ENCODE measurements around the gene NCOA5. TPM values are rescaled to one million over a fixed set of nuclear protein-coding genes. Genes with fewer than 3 reads are reported as not detected.

The NCOA5 gene
- total and polyA plus RNA-seq, 2 donors from 2014 or later = 15.4 to 28.3 TPM

DNA sequence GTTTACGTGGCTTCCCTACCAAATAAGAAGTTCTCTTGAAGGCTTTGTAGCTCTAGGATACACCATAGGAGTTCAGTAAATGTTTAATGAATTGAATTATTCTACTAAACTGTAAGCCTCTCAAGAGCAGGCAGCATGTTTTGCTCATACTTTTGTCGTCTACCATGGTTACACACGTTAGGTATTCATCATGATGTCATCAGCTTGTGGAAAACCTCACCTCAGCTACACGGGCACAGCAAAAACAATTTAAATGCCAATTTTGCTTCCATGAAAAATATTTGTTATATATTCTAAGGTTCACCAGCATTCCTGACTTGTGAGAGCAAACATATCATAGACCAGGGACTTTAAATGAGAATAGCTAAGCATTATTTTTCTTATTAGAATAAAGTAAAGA, 16.7 kb downstream of the NCOA5 start:
- H3K36me3 ChIP-seq (ENCODE audit: control insufficient read depth in 2 of 3, insufficient read depth in 3 of 3, low read length in 3 of 3) = peaks cover 5 to 35% (median 29%) of the 10 kb centered on the region in 3 donors
- no peak for FAIRE-seq

DNA sequence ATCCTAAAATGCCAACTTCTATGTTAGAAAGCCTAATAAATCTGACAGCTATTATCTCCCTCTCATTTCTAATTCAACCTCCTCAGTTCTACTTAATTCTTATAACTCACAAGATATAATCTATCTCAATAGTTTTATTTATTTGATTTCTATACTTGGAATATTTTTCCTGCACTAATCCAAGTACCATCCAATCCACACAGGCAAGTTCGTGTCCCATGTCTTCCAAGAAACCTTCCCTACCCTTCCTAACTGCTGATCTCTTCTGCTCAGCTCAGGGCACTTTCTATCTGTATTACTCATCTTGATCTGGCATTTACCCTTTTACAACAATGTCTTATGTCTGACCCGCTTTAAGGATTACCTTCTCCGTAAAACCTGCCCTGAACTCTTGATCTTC, 18.2 kb downstream of the NCOA5 start:
- Histone ChIP-seq H3K4me3 (ENCODE audit: low read length in 3 of 3) (no peak overlapping the region), H3K9me3 (ENCODE audit: control insufficient read depth in 2 of 3, insufficient read depth in 1 of 3, low read length in 3 of 3) (no peaks in the 10 kb centered on the region), H3K4me1 (ENCODE audit: control insufficient read depth in 2 of 3, insufficient read depth in 2 of 3, low read depth in 1 of 3, low read length in 3 of 3) (no peaks in the 10 kb centered on the region), H3K27me3 (ENCODE audit: control insufficient read depth, insufficient read depth, low read length) (no peaks in the 10 kb centered on the region), H3K27ac (ENCODE audit: low read depth in 2 of 2, low read length in 2 of 2) (no peak overlapping the region), H3K36me3 (ENCODE audit: control insufficient read depth in 2 of 3, insufficient read depth in 3 of 3, low read length in 3 of 3) (peaks cover 11 to 41% (median 29%) of the 10 kb centered on the region in 3 donors), H3K9ac (ENCODE audit: low read length in 3 of 3) (no peak overlapping the region)
- FAIRE-seq (no peak), DNase-seq (no peak)
- intact Hi-C loops (cut with DNase I) = no loop called here
- TF ChIP-seq, protein P1, sequence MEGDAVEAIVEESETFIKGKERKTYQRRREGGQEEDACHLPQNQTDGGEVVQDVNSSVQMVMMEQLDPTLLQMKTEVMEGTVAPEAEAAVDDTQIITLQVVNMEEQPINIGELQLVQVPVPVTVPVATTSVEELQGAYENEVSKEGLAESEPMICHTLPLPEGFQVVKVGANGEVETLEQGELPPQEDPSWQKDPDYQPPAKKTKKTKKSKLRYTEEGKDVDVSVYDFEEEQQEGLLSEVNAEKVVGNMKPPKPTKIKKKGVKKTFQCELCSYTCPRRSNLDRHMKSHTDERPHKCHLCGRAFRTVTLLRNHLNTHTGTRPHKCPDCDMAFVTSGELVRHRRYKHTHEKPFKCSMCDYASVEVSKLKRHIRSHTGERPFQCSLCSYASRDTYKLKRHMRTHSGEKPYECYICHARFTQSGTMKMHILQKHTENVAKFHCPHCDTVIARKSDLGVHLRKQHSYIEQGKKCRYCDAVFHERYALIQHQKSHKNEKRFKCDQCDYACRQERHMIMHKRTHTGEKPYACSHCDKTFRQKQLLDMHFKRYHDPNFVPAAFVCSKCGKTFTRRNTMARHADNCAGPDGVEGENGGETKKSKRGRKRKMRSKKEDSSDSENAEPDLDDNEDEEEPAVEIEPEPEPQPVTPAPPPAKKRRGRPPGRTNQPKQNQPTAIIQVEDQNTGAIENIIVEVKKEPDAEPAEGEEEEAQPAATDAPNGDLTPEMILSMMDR (IDR thresholded peaks at IDR 0.05; ENCODE audit: borderline replicate concordance, extremely low read depth, insufficient read depth) = no peak

More for the DNA sequence above, 16.7 kb downstream of the NCOA5 start:
- Histone ChIP-seq H3K9me3 (ENCODE audit: control insufficient read depth in 2 of 3, insufficient read depth in 1 of 3, low read length in 3 of 3) (no peaks in the 10 kb centered on the region), H3K4me1 (ENCODE audit: control insufficient read depth in 2 of 3, insufficient read depth in 2 of 3, low read depth in 1 of 3, low read length in 3 of 3) (no peaks in the 10 kb centered on the region), H3K4me3 (ENCODE audit: low read length in 3 of 3) (no peak overlapping the region), H3K27ac (ENCODE audit: low read depth in 2 of 2, low read length in 2 of 2) (no peak overlapping the region), H3K27me3 (ENCODE audit: control insufficient read depth, insufficient read depth, low read length) (no peaks in the 10 kb centered on the region), H3K9ac (ENCODE audit: low read length in 3 of 3) (no peak overlapping the region)
- intact Hi-C loops (cut with DNase I) = no loop called here
- no peak for DNase-seq
- TF ChIP-seq, protein P1 (IDR thresholded peaks at IDR 0.05; ENCODE audit: borderline replicate concordance, extremely low read depth, insufficient read depth) = no peak

DNA sequence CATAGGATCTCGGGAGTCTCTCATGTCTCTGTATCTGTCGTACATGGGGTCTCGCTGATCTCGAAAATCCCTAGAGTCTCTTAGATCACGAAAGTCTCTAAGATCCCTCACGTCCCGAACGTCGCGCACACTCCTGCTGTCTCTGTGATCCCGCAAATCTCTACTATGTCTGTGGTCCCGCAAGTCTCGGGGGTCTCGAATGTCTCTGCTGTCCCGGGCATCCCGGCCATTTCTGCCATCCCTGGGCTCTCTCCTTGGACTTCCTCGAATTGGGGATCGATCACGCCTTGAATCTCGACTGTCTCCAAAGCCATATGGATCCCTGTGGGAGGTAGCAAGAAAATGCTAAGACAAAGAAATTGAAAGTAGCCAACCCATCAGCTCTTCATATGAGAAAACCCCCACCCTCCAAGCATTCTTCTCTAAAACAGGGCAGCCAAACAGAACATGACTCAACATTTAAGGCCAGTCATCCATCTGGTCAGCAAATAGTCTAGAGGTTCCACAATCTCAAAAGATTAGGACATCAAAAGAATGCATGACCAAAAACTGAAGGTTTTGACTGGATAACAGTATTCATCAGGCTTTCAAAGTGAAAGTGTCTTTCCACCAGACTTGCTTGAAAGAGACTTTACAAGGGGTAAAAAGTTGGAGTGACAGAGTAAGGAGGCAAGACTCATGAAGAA, 19.4 kb downstream of the NCOA5 start:
- no peak overlapping the region for H3K4me3 ChIP-seq (ENCODE audit: low read length in 3 of 3)
- H3K4me1 ChIP-seq (ENCODE audit: control insufficient read depth in 2 of 3, insufficient read depth in 2 of 3, low read depth in 1 of 3, low read length in 3 of 3) = no peaks in the 10 kb centered on the region
- no peak for FAIRE-seq
- H3K27ac ChIP-seq (ENCODE audit: low read depth in 2 of 2, low read length in 2 of 2) = no peak overlapping the region
- DNase-seq = no peak
- H3K36me3 ChIP-seq (ENCODE audit: control insufficient read depth in 2 of 3, insufficient read depth in 3 of 3, low read length in 3 of 3) = peaks cover 16 to 50% (median 34%) of the 10 kb centered on the region in 3 donors
- H3K9ac ChIP-seq (ENCODE audit: low read length in 3 of 3) = no peak overlapping the region
- TF ChIP-seq, protein P1 (IDR thresholded peaks at IDR 0.05; ENCODE audit: borderline replicate concordance, extremely low read depth, insufficient read depth) = no peak
- H3K9me3 ChIP-seq (ENCODE audit: control insufficient read depth in 2 of 3, insufficient read depth in 1 of 3, low read length in 3 of 3) = no peaks in the 10 kb centered on the region
- intact Hi-C loops (cut with DNase I) = no loop called here
- no peaks in the 10 kb centered on the region for H3K27me3 ChIP-seq (ENCODE audit: control insufficient read depth, insufficient read depth, low read length)

All from kidney (tissue), 14 donors.